Stimulated activated CD8-positive, alpha-beta memory T cell treated with anti-CD3 and anti-CD28 coated beads, Interleukin-2, amount 100 ng/mL, for 48 hours (primary cell): ENCODE results near the gene MEAK7.

Experiments used
- DNase-seq, 2 donors: peaks; one replicate each; pipeline ENCODE4 v3.0.0-alpha.2; 2020; ENCODE audit warnings: low read depth in 2 of 2

Gene MEAK7

DNA sequence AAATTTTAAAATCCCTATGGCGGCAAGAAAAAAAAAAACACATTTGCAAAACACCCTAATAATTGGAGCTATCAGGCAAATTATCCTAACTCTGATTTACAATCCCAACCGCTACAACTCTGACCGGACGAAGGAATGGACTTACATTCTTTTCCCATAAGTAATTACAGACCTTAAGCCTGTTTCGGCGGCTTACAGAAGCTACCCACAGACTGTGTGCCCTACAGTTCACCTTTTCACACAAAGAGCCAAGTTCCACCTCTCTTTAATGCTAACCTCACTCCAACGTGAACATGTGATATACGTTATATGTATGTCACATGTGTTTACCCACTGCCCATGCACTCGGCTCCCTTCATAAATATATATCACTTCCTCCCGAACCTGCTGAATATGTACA, 8.7 kb upstream of the MEAK7 start:
- DNase-seq: no peak

DNA sequence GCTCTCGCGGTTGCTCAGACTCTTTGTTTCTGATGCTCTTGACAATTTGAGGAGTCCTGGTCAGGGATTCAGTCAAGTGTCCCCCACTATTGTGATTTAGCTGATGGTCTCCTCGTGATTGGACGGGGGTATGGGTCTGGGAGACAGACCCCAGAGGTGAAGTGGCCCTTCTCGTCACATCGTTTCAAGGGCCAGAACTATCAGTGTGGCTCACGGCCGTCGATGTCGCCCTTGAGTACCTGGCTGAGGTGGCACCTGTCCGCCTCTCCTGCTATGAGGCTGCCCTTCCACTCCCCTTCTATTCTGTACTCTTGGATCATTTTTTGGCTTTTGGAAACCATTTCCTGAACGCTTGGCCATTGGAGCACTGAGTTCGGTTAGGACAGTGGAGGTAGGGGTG, 7.4 kb upstream of the MEAK7 start:
- DNase-seq: no peak

GRCh38 chr16:84511180-84511800, 6.8 kb upstream of the MEAK7 start:
- DNase-seq: peak; percentile 73 to 75

DNA sequence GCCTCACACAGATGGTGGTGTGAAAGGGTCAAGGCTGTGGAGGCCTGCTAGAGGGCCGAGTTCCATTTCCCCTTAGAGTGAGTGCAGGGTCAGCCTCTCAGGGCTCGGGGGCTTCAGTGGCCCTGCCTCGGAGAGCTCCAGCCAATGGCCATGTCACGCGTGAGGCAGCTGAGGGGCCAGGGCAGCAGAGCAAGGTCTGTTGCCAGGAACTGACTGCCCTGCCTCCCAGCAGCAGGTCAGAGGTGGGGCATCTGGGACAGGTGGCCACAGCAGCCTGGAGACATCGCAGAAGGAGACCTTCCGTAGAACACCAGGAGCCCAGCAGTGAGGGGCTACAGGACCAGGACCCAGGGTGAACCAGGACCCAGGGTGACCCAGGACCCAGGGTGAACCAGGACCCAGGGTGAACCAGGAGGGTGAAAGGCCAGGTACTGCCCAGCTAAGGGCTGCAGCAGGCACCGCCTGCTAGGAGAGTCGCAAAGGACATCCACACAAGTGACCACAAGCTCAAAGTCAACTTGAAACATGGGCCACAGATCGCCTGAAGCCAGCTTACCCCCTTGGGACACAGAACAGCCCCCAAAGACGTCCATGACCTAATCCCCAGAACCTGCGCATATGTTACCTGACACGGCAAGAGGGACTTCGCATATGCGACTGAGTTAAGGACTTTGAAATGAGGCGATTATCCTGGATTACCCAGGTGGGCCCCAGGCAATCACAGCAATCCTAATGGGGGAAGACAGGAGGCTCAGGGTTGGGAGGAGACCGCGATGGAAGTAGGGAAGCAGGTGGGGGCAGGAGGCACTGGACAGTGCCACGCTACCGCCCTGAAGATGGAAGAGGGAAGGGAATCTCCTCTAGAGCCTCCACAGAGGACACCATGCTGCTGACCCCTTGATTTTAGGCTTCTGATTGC, 4.8 kb upstream of the MEAK7 start:
- no peak for DNase-seq

- DNase-seq: no peak
Measured at GRCh38 chr16:84508502-84508901, 4.0 kb upstream of the MEAK7 start.

GRCh38 chr16:84507011-84507982, 2.8 kb upstream of the MEAK7 start:
- DNase-seq: no peak

GRCh38 chr16:84505249-84506187, 1.1 kb upstream of the MEAK7 start:
- DNase-seq: no peak

- no peak for DNase-seq
Measured at GRCh38 chr16:84503751-84504395, 586 bp downstream of the MEAK7 start.

GRCh38 chr16:84502581-84502980, 1.9 kb downstream of the MEAK7 start:
- DNase-seq: no peak

- DNase-seq: no peak
Measured at GRCh38 chr16:84502075-84502474, 2.4 kb downstream of the MEAK7 start.

- DNase-seq: no peak
Measured at GRCh38 chr16:84501077-84501735, 3.3 kb downstream of the MEAK7 start.

DNA sequence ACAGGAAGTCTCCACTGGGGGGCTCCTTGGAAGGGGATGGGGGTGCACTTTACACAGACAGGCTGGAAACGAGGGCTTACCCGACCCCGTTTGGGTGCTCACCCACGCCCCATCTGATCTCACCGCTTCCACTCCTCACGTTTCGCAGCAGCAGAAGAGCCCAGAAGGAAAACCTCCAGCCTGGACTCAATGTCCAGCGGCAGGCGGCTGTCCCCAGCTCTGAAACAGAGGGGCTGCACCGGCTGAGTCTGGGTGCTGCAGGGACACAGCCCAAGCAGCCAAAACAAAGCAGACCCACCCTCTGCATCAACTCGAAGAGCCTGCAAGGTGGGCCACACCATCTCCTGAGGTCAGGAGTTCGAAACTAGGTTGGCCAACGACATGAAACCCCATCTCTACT, 3.9 kb downstream of the MEAK7 start:
- no peak for DNase-seq

- DNase-seq: no peak
Measured at GRCh38 chr16:84499638-84500037, 4.8 kb downstream of the MEAK7 start.

- no peak for DNase-seq
Measured at GRCh38 chr16:84498859-84499620, 5.4 kb downstream of the MEAK7 start.

GRCh38 chr16:84498223-84498610, 6.2 kb downstream of the MEAK7 start:
- DNase-seq: no peak

DNA sequence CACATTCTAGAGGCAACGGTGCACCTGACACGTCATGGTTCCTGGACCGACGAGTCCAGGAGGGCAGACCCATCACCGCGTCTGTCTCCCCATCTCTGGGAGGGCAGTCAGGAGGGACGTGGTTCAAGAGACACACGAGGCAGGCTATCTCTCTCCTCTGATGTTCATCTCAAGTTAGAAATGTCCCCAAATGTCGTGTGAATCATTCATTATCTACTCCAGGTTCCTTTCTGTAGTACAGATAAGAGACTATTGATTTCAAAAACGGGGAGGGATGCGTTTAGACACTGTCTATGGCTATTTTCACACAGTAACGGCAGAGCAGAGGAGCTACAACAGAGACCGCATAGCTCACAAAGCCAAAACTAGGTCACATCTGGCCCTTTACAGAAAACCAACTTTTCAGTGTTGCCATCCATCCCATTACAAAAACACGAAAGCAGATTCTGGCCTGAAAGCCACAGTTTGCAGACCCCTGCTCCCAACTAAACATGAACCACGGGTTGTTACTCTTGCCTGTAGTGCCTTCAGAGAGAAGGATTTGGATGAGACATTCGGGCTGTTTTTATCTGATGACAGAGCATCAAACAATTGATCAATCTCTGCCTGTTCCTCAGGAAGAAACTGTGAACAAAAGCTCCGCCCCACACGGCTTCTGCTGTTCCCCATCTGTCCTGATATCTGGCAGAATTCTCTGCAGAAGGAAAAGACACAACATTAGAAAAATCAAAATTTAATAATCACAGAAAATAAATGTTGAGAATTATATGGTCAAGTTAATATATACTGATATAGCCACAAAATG, 6.8 kb downstream of the MEAK7 start:
- no peak for DNase-seq

- DNase-seq: no peak
Measured at GRCh38 chr16:84496991-84497390, 7.5 kb downstream of the MEAK7 start.

GRCh38 chr16:84495506-84495905, 9.0 kb downstream of the MEAK7 start:
- no peak for DNase-seq
